LHCN-M2 (cell line): ENCODE results near the gene NWD2. TPM values are rescaled to one million over a fixed set of nuclear protein-coding genes. Genes with fewer than 3 reads are reported as not detected.
"Not testable (repeated sequence)": the region's sequence is repeated elsewhere in the genome, so short reads cannot be mapped to it uniquely, and the experiment has no call there.

Experiments
- DNase-seq: peaks from one replicate; pipeline ENCODE4 v3.0.0-alpha.2; 2012; ENCODE audit warnings: low read depth
- total RNA-seq: library from RNA; depleted of rRNA; stranded (reverse); fragments of >200 nt; gene quantifications from 2 replicates; pipeline ENCODE4 v1.2.3, GENCODE V29; 2014

Gene NWD2
- total RNA-seq, 1 experiment from 2014 or later, result not detected

GRCh38 chr4:37392521-37393255, 148.1 kb downstream of the NWD2 start:
- DNase-seq, result no peak

- DNase-seq, result no peak
Measured at GRCh38 chr4:37393321-37393720, 148.8 kb downstream of the NWD2 start.

- no peak for DNase-seq
Measured at GRCh38 chr4:37393889-37394288, 149.3 kb downstream of the NWD2 start.

DNA sequence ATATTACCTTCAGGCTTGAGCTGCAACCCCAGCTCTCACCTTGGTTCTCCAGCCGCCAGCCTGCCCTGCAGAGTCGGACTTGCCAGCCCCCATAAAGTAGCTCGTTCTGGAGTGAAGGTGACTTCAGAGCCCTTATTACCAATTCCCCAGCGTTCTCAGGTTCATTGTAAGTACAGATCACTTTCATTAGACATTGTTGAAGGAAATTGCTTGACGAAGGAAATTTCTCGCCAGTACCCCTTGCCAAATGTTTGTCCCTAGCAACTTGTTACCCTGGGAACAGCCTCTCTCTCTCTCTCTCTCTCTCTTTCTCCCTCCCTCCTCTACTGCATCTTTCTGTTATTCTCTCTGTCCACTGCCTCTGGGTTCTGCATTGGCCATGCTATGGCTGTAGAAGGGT, 153.0 kb downstream of the NWD2 start:
- no peak for DNase-seq

DNA sequence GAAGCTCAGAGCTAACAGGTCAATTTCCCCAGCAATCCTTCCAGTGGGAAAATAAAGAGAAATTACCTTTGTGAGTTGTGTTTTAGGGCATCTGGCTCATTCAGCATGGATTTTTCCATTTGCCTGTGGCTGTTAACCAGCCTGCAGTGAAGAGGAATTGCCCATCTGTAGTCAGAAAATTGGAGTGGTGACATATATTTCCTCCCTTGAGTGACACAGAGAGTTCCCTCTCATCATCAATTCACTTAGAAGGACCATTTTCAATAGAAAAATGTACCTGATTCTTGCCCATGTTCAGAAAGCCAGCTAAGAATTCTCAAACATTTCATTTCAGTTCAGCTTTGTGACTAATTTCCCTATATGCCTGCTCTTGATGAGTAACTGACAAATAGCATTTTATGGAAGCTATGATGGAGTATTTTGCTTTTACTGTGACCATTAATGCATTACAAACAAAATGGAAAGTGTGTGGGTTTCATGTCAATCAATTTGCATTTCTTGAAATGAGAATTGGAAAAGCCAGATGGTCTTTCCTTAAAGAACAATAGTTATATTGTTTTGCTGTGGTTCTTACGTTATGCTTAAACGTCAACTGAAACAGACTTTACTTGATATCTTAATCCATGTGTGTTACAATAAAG, 155.8 kb downstream of the NWD2 start:
- no peak for DNase-seq

GRCh38 chr4:37407938-37408826, 163.6 kb downstream of the NWD2 start:
- DNase-seq, result not testable (repeated sequence)

- not testable (repeated sequence) for DNase-seq
Measured at GRCh38 chr4:37413612-37414011, 169.1 kb downstream of the NWD2 start.

GRCh38 chr4:37415845-37416369, 171.4 kb downstream of the NWD2 start:
- DNase-seq, result no peak

- DNase-seq, result no peak
Measured at GRCh38 chr4:37421614-37422013, 177.1 kb downstream of the NWD2 start.

DNA sequence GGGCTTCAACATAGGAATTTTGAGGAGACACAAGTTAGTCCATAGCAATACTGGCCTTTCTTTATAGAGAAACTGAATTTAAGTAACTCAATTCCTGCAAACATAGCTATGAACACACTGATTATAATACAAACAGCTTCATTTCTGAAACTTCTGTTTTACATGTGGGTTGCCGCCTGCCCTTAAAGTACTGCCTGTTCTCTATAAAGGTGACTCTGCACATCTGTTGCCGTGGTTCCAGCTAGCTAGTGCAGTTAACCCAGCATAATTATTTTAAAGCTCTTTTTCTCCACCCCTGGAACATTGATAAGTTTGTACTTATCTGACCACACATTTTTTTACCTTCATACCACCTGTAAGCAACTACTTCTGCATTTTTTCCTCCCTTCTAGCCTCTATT, 177.6 kb downstream of the NWD2 start:
- DNase-seq, result no peak

GRCh38 chr4:37422638-37423037, 178.1 kb downstream of the NWD2 start:
- DNase-seq, result no peak

DNA sequence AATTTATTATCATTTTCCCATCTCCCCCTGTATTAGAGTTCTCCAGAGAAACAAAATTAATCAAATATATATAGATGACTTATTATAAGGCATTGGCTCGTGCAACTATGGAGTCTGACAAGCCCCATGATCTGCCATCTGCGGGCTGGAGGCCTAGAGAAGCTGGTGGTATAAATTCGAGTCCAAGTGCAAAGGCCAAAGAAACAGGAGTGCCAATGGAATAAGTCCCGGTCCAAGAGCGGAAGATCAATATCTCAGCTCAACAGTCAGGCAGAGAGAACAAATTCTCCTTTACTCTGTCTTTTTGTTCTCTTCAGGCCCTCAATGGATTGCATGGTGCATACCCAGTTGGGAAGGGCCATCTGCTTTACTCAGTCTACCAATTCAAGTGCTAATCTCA, 178.8 kb downstream of the NWD2 start:
- DNase-seq, result no peak

DNA sequence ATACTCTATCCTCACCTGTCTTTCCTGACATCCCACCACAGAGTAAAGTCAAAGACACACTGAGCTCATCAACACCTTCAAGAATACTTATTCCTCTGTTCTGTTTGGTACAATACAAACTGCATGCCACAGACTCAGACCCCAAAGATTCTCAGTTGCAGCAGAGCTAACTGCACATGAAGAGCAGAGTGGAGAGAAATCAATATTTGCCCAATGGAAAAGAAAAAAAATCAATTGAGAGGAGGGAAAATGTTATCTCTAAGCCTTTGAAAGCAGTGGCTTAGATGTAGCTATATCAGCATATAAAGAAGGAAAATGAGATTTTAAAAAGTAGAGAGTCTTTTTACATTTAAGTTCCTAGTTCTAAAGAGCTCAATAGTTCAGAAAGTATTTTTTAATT, 180.2 kb downstream of the NWD2 start:
- DNase-seq, result no peak

GRCh38 chr4:37425857-37426256, 181.3 kb downstream of the NWD2 start:
- DNase-seq, result no peak

DNA sequence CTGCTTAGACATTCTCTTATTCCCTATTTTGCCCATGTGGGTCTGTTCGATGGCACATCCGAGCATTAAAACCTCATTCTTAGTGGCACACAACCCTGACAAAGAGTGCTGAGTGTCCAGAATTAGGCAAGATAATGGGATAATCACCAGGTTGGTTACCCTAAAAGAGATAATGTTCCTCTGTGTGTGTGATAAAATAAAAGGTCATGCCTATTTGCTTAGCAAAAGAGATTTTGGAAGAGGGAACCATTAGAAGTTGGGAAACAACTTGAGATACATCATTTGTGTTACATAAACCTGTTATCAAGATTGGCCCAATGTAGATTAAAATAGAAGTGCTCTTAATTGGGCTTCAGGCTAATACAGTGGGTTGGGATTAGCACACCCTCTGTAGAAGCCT, 182.7 kb downstream of the NWD2 start:
- DNase-seq, result no peak

DNA sequence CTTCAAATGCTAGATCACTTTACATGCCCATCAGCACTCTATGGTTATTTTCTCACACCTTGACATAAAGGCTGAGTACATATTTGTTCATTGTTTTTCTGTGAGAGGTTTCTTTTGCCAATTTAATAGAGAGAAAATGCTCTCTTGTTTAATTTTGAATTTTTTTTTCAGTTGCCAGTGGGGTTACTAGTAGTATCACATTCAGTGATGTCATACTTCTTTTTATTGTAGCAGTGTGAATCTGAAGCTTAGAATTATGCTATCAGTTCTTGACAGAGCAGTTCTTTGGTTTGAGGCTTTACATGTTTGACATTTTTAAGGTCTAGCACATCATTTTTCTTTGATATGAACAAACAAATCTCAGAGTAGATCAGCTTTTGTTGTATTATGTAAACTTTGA, 185.4 kb downstream of the NWD2 start:
- DNase-seq, result no peak

GRCh38 chr4:37430718-37431416, 186.3 kb downstream of the NWD2 start:
- DNase-seq, result no peak

- DNase-seq, result no peak
Measured at GRCh38 chr4:37431417-37431743, 186.8 kb downstream of the NWD2 start.

DNA sequence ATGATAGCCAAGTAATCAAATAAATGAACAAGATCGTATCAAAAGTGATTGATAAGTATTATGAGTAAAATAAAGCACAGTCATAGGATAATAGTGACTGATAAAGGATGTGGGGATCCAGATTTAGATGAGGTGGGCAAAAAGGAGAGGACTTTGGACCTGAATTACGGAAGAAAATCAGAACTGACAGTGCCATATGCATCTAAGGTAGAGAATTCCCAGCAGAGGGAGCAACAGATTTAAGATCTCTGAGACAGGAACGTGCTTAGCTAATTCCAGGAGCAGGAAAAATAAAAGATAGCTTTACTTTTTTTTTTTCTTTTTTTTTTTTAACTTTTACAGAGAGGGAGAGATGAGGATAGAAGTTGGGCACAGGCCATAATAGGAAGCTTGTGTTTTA, 189.9 kb downstream of the NWD2 start:
- no peak for DNase-seq

DNA sequence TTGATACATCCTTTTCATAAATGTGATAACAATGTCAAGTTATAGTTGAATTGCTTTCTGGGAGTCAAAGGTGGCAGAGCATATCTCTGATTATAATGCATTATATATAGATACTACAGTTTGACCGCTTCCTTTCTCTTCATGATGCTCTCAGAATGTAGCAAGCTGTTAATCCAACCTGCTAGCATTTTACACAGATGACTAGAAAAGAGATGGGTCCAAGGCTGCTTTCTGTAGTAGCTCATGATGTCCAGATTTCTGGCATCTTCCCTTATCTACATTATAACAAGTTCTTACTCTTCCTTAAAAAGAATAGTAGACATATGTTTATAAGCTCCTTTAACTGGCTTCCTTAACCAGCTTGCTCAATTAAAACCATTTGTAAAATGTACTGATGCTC, 192.0 kb downstream of the NWD2 start:
- no peak for DNase-seq

DNA sequence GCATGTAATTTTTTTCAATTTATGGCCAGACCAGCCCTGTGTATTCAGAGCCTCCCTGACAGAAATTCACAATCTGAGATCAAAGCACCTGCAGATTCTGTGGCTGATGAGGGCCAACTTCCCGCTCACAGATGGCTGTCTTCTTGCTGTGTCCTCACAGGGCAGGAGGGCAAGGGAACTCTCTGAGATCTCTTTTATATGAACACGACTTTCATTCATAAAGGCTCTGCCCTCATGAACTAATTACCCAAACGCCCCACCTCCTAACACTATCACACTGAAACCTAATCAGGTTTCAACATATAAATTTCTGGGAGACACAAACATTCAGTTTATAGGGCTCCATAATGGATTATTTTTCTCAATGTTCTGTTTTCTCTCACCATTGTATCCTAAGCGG, 192.6 kb downstream of the NWD2 start:
- DNase-seq, result no peak
